HepG2 (cell line): ENCODE results near the gene CYP19A1. TPM values are rescaled to one million over a fixed set of nuclear protein-coding genes. Genes with fewer than 3 reads are reported as not detected.

Source experiments
- HNF1A ChIP-seq, 2 experiments: sonication (generic) in 1 of 2; formaldehyde crosslinking in 1 of 2; IDR thresholded peaks; 2 replicates each; pipeline versions ENCODE4 v1.4.0 to v1.6.1; 2016 to 2020; ENCODE audit warnings: borderline replicate concordance in 1 of 2, low read depth in 1 of 2, mild to moderate bottlenecking in 1 of 2, missing genetic modification reagents in 1 of 2
- IKZF1 ChIP-seq: fragments of 450-650 bp; IDR thresholded peaks from 2 replicates; pipeline ENCODE4 v1.7.1; 2016
- NFIC ChIP-seq: IDR thresholded peaks from 2 replicates; pipeline ENCODE4 v1.6.1; 2012; ENCODE audit warnings: mild to moderate bottlenecking, low read length, inconsistent platforms
- PATZ1 ChIP-seq: sonication (generic); formaldehyde crosslinking; IDR thresholded peaks from 2 replicates; pipeline ENCODE4 v1.4.0; 2020; ENCODE audit warnings: missing genetic modification reagents
- RARA ChIP-seq: IDR thresholded peaks from 2 replicates; pipeline ENCODE4 v1.6.1; 2016; ENCODE audit warnings: missing genetic modification reagents, missing compliant biosample characterization
- SPEN ChIP-seq: sonication (generic); formaldehyde crosslinking; IDR thresholded peaks from 2 replicates; pipeline ENCODE4 v1.5.1; 2020; ENCODE audit warnings: low read depth, mild to moderate bottlenecking, missing genetic modification reagents
- STAT5B ChIP-seq: sonication (generic); formaldehyde crosslinking; IDR thresholded peaks from 2 replicates; pipeline ENCODE4 v1.4.0; 2020; ENCODE audit warnings: missing genetic modification reagents
- ZNF224 ChIP-seq: sonication (generic); formaldehyde crosslinking; IDR thresholded peaks from 2 replicates; pipeline ENCODE4 v1.5.0; 2020; ENCODE audit warnings: mild to moderate bottlenecking, missing genetic modification reagents
- ZNF280D ChIP-seq: sonication (generic); formaldehyde crosslinking; IDR thresholded peaks from 2 replicates; pipeline ENCODE4 v1.5.1; 2020; ENCODE audit warnings: mild to moderate bottlenecking, missing genetic modification reagents
- ZNF510 ChIP-seq: sonication (generic); formaldehyde crosslinking; IDR thresholded peaks from 2 replicates; pipeline ENCODE4 v1.4.0; 2020; ENCODE audit warnings: low read depth, mild to moderate bottlenecking, missing genetic modification reagents
- ZNF512B ChIP-seq: sonication (generic); formaldehyde crosslinking; IDR thresholded peaks from 2 replicates; pipeline ENCODE4 v1.5.1; 2020; ENCODE audit warnings: missing genetic modification reagents, mild to moderate bottlenecking, borderline replicate concordance
- ZNF574 ChIP-seq: sonication (generic); formaldehyde crosslinking; IDR thresholded peaks from 2 replicates; pipeline ENCODE4 v1.4.0; 2020; ENCODE audit warnings: missing genetic modification reagents
- polyA plus RNA-seq, 8 experiments: library from polyadenylated mRNA; depleted of rRNA in 3 of 8; stranded (reverse) in 7 of 8; unstranded in 1 of 8; fragments of >200 nt; fragmentation: Illumina TruSeq in 4 of 8; extraction: Trizol in 4 of 8; gene quantifications; 2 replicates each; pipeline versions ENCODE4 v1.2.1 to v1.2.3, GENCODE V29; 2011 to 2016; ENCODE audit warnings: low read depth in 4 of 8, missing spikeins in 1 of 8, mixed read lengths in 1 of 8; ENCODE audit not compliant: insufficient read depth in 1 of 8
- total RNA-seq, 5 experiments: library from RNA; depleted of rRNA; stranded (reverse); fragments of >200 nt; fragmentation: Illumina TruSeq; extraction: Trizol; gene quantifications; 2 replicates each; pipeline ENCODE4 v1.2.3, GENCODE V29; 2016; ENCODE audit warnings: low read depth in 1 of 5

Gene CYP19A1
- total and polyA plus RNA-seq, 2 of the 13 experiments (the other 11 are each of a cell fraction or from before 2014, with no cell fraction given) = 10.9 to 23.0 TPM

GRCh38 chr15:51313644-51314280 lies 24.6 kb downstream of the CYP19A1 start (continued):
- peak; percentile 75; the same call in 1 of the 2 replicates for TF ChIP-seq ZNF280D (CRISPR knock-in tag)
- TF ChIP-seq IKZF1 = no peak
- TF ChIP-seq ZNF510 = no peak
- no peak for TF ChIP-seq STAT5B (CRISPR knock-in tag)
- peak; percentile 69 for TF ChIP-seq PATZ1
- TF ChIP-seq NFIC = 0 out of 2 replicates have a peak, but pooled peaks have one; percentile 31
- TF ChIP-seq ZNF224 (CRISPR knock-in tag) = no peak
- peak; percentile 84 for TF ChIP-seq RARA (CRISPR knock-in tag)
- no peak for TF ChIP-seq ZNF512B (CRISPR knock-in tag)
- TF ChIP-seq SPEN (CRISPR knock-in tag) = peak; percentile 23; the same call in 1 of the 2 replicates
- peak; percentile 62 for TF ChIP-seq ZNF574 (CRISPR knock-in tag)
- 0 out of 2 replicates have a peak, but pooled peaks have one; percentile 35 for TF ChIP-seq HNF1A (IDR thresholded peaks at IDR 0.05; ENCODE audit: low read depth)
- TF ChIP-seq HNF1A (CRISPR knock-in tag; IDR thresholded peaks at IDR 0.05; ENCODE audit: borderline replicate concordance) = no peak
